A204.1 (cell line): ENCODE measurements around the gene FERMT3.

Experiments used
- FAIRE-seq: peaks from 2 replicates; lab custom pipeline; 2012; peaks lifted over from hg19 to GRCh38; lab: Jason Lieb, UNC

FERMT3 gene

DNA sequence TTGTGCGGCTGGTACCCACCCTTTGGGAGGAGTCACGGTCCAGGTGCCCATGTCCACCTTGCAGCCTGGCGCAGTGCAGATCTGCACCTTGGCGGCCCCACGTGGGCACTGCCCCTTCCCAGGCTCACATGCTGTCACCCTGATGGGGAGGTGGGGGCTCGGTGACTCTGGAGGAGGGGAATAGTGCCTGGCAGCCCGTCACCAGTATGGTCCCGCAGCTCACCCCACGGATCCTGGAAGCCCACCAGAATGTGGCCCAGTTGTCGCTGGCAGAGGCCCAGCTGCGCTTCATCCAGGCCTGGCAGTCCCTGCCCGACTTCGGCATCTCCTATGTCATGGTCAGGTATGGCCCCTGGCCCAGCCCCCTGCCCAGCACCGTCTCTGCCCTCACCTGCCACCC, 14.3 kb downstream of the FERMT3 start:
- no peak for FAIRE-seq

DNA sequence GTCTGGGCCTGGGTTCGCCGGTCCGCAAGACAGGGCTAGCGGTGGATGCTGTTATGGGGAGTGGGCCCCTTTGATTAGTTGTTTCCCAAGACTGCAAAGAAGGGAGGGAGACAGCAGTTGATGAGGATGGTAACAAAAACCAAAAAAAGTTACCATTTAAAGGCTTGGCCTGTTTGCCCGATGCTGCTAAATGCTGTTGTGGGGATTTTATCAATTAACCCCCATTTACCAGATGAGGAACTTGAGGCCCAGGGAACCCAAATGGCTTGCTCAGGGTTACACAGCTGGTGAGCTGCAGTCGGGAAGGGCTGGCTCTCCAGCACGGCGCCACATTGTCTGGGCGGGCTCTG, 16.1 kb downstream of the FERMT3 start:
- FAIRE-seq, result no peak

DNA sequence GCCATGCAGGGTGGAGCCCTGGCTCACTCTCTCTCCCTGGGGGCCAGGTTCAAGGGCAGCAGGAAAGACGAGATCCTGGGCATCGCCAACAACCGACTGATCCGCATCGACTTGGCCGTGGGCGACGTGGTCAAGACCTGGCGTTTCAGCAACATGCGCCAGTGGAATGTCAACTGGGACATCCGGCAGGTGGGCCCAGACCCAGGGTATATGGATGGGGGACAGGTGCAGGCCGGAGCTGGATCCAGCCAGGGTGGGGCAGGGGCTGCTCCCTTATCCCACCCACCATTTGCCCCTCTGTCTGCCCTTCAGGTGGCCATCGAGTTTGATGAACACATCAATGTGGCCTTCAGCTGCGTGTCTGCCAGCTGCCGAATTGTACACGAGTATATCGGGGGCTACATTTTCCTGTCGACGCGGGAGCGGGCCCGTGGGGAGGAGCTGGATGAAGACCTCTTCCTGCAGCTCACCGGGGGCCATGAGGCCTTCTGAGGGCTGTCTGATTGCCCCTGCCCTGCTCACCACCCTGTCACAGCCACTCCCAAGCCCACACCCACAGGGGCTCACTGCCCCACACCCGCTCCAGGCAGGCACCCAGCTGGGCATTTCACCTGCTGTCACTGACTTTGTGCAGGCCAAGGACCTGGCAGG, 16.6 kb downstream of the FERMT3 start:
- FAIRE-seq, result no peak

DNA sequence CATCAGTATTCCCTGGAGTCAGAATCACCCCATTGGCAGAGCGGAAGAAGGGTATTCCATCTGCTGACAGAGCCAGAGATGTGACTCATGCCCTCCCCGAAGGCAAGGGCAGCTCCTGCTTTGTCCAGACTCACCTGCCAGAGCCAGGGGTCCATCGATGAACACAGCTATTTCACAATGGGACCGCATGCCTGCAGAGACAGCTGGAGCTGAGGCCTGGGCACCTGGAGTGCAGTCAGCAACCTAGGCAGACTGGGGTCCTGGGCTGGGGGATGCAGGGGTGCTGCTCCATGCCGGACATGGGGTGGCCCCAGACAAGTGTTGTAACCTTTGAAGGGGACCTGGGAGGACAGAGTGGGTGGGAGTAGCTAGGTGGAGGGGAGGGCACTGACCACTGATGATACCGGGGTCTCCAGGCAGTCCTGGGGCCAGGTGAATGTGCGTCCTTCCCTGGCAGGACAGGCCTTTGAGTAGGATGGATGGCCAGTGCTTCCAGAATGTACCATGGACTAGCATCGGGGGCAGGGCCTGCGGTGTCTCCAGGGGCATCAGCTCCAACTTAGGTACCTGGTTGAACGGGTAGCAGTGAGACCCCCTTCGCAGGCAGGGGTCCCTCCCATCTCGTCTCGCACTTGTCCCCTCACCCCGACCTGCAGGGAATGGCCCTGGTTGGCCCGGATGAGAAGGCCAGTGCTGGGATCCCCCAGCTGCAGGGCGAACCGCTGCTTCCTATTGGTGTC, 17.8 kb downstream of the FERMT3 start:
- FAIRE-seq, result no peak

- no peak for FAIRE-seq
Measured at GRCh38 chr11:64224891-64225607, 18.5 kb downstream of the FERMT3 start.

- FAIRE-seq, result no peak
Measured at GRCh38 chr11:64225608-64226506, 19.3 kb downstream of the FERMT3 start, which contains the start of the genes NUDT22 and TRPT1. TSS of gene NUDT22 (plus strand) at chr11:64226274. CDS start at chr11:64226653, 379 bp downstream. TSS of gene TRPT1 (minus strand) at chr11:64226186. CDS start at chr11:64225860, 326 bp downstream.

DNA sequence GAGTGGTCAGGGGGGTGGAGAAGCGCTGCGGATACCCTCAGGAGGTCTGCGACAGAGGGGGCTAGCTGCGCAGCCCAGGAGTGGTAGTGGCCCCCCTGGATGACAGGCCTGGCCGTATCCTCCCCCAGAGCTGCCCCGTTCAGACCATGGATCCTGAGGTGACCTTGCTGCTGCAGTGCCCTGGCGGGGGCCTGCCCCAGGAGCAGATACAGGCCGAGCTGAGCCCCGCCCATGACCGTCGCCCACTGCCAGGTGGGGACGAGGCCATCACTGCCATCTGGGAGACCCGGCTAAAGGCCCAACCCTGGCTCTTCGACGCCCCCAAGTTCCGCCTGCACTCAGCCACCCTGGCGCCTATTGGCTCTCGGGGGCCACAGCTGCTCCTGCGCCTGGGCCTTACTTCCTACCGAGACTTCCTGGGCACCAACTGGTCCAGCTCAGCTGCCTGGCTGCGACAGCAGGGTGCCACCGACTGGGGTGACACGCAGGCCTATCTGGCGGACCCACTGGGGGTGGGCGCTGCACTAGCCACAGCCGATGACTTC, 20.1 kb downstream of the FERMT3 start:
- no peak for FAIRE-seq

DNA sequence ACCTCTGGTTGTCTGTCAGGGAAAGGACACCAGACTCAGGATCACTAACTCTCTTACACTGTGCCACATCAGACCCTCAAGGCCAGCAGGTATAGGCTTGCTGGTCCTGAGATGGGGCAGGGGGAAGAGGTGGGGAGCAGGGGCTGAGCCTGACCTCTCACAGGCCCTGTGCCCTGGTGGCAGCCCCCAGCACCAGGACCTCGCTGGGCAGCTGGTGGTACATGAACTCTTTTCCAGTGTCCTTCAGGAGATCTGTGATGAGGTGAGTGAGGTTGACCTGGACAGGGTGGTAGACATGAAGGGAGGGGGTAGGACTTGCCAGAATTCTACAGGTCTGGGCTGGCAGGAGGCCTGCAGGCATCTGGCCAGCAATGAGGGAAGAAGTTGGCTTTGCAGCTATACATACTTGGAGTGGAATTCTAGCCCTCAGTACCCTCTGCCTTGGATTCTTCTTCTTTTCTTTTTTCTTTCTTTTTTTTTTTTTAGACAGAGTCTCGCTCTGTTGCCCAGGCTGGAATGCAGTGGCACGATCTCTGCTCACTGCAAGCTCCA, 21.0 kb downstream of the FERMT3 start:
- FAIRE-seq, result no peak

- FAIRE-seq, result no peak
Measured at GRCh38 chr11:64229090-64229743, 22.7 kb downstream of the FERMT3 start.

- FAIRE-seq, result no peak
Measured at GRCh38 chr11:64229744-64230170, 23.2 kb downstream of the FERMT3 start.

DNA sequence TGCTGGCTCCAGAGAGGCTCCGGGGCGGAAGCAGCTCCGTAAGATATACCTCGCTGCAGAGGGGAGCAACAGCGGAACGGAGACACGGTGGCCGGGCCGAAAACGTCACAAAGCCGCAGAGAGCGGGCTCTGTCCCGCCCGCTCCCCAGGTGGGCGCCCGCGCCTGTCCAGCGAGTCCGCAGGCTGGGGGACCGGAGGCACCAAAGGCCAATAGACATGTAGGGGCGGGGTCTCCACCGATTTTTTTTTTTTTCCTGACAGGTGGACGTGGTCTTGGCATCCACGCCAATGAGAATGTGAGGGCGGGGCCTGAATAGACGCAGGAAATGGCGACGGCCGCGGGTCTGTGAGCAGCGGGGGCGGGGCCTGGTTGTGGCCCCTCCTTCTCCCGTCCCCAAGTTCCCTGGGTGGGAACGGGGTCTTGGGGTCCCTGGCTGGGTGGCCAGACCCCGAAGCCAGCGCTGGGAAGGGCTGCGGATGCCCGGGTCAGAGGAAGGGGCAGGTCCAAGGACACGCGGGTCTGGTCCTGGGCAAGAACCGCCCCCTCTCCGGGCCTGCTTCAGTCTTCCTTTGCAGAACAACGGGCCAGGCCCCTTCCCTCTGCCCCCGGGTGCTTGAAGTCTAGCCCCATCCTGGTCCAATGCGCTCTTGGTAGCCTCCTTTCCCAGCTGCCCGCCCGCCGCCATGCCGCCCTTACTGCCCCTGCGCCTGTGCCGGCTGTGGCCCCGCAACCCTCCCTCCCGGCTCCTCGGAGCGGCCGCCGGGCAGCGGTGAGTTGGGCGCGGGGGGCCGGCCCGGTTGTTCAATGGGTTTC, 23.9 kb downstream of the FERMT3 start, which contains the start of gene DNAJC4:
DNAJC4 (plus strand) TSS at position 378 of the 814 bp plus-strand sequence; CDS start at position 685, 307 bp downstream.
- FAIRE-seq, result peak; percentile 88

DNA sequence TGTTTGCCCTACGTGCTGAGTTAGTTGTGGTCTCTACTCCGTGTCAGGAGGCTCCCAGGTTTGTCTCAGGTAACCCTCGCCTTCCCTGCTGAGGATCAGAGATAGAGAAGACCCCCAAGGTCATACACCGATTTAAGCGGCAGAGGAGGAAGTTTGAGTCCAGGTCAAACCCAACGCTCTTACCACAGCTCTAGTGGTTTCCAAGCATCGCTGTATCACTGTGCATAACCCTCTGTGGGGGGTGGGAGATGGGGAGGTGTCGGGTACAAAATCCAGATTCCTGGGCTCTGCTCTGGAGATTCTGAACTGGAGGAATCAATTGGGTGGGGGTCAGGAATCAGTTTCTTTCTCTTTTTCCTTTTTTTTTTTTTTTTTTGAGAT, 24.5 kb downstream of the FERMT3 start:
- no peak for FAIRE-seq

DNA sequence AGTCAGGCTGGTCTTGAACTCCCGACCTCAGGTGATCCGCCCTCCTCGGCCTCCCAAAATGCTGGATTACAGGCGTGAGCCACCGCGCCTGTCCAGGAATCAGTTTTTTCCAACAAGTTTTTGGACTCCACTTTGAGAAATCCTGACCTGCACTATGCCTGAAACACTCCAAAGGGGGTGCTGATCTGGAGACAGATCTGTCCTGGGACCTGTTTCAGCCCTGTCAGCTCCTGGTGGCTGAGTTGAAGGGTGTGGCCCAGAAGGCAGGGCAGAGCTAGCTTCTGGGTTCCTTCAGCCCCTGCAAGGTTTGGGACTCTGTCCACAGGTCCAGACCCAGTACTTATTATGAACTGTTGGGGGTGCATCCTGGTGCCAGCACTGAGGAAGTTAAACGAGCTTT, 25.0 kb downstream of the FERMT3 start:
- FAIRE-seq, result no peak

GRCh38 chr11:64232182-64232966, 25.9 kb downstream of the FERMT3 start:
- FAIRE-seq, result no peak

GRCh38 chr11:64232967-64233315, 26.4 kb downstream of the FERMT3 start:
- FAIRE-seq, result no peak

GRCh38 chr11:64233913-64234586, 27.5 kb downstream of the FERMT3 start, which contains the start of gene VEGFB:
TSS of gene VEGFB (plus strand) at chr11:64234584. CDS start at chr11:64234834, 250 bp downstream.
- FAIRE-seq, result no peak

- FAIRE-seq, result no peak
Measured at GRCh38 chr11:64234647-64235379, 28.3 kb downstream of the FERMT3 start.
